GM19438 (cell line): ENCODE measurements around the gene EGR1.
A peak's percentile ranks its signal among the peaks of the same experiment; 100 is the strongest.

Experiments
- ATAC-seq: cut with Tn5 transposase; IDR thresholded peaks from one replicate; pipeline ENCODE4 v1.9.1; 2021; ENCODE audit warnings: low read depth; ENCODE audit not compliant: unreplicated experiment

Gene EGR1

GRCh38 chr5:138465261-138466124 lies at the start of gene EGR1:
EGR1 (plus strand) TSS chr5:138465479; CDS start chr5:138465762, 283 bp downstream.
- ATAC-seq, result peak; percentile 62

- ATAC-seq, result no peak
Observed at GRCh38 chr5:138418444-138418843, 46.8 kb upstream of the EGR1 start.

DNA sequence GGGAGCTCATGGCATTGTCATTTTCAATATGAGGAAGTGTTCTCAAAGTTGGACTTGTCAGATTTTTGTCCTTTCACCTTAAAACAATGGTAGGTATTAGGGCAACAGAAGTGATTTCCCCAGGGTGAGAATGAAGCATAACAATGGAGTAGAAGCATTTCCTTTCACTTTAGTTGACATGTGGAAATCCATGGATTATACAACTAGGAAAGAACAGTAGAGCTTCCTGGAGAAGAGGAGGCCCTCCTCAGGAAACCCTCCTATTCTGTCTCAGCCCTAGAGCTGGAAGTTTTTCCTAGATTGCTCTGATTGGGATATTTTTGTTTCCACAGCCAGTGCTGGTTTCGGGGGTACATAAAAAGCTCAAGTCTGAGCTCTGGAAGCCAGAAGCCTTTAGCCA lies 40.2 kb upstream of the EGR1 start:
- ATAC-seq, result no peak

DNA sequence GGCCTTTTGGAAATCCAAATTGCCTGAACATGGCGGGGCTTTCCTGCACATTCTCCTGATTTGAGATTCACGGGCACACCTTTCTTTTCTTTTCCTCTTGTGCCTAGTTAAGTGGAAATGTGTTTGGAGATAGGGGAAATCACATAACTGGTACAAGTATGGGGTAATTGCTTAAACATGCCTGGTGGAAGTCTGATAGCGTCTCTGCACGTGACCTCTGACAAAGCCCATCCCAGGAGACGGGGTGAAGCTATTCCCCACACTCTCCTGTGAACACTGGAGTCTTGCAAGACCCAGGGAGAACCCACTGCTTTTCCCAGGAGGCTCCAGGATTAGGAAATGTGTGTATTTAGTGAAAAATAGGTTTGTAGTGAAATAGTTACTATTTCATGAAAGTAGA lies 29.3 kb upstream of the EGR1 start:
- ATAC-seq, result no peak

DNA sequence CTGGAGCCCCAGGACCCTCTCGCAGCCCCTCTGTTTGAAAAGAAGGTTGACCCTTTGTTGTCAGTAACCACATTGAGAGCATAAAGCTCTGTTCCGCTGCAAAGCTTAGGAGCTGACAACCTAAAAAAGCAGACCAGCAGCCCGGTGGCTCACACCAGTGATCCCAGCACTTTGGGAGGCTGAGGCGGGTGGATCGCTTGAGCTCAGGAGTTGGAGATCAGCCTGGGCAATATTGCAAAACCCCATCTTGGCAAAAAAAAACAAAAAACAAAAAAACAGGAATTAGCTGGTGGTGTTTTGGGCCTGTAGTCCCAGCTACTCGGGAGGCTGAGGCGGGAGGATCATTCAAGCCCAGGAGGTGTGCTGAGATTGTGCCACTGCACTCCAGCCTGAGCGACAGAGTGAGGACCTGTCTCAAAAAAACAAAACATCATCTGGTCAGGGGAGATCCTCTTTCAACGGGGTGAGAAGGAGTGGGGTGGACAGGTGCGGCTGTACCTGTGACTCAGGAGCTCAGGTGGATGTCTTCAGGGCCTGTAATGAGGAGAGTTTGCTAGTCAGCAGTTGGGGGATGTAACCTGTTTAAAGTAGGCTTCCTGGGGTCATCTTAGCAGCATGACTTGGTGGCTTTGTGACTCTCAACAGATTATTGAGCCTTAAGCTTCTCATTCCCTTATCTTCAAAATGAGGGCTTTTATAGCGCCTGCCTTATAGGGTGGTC lies 27.1 kb upstream of the EGR1 start:
- no peak for ATAC-seq

DNA sequence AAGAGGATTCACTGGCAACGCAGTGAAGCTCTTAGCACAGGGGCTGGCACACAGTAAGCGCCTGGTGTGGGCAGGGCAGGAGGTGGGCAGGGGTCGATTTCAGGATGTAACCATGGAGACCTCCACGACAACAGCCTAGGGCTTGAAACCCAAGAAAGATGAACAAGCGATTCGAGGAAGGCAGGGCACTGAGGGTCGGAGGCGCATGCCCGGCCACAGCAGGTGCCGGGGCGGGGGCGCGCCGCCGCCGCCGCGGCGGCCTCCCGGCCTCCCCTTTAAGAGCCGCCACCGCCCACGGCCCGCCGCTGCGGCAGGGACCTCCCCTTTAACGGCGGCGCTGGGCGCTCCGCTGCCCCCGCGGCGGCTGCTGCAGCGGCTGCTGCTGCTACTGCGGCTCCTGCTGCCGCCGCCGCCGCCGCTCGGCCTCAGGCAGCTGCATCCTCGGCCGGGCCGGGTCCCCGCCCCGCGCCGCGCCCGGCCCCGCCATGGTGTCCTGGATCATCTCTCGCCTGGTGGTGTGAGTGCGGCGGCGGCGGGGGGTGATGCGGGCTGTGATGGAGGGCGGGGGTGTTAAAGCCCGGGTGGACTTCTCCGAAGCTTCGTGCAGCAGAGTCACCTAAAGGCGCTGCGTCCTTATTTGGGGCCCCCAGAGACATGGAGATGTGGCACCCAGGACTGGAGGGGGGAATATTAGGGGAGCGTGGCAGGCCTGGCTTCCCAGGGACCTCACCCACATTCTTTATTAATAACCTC lies 26.4 kb upstream of the EGR1 start, which contains the start of gene REEP2:
TSS of gene REEP2 (plus strand) at position 334 of the 753 bp plus-strand sequence. CDS start at position 486, 152 bp downstream.
- no peak for ATAC-seq

GRCh38 chr5:138439477-138440158 lies 25.7 kb upstream of the EGR1 start:
- ATAC-seq, result no peak

GRCh38 chr5:138440159-138441073 lies 24.9 kb upstream of the EGR1 start:
- ATAC-seq, result no peak

GRCh38 chr5:138441221-138441620 lies 24.1 kb upstream of the EGR1 start:
- no peak for ATAC-seq

GRCh38 chr5:138444078-138444773 lies 21.1 kb upstream of the EGR1 start:
- no peak for ATAC-seq

DNA sequence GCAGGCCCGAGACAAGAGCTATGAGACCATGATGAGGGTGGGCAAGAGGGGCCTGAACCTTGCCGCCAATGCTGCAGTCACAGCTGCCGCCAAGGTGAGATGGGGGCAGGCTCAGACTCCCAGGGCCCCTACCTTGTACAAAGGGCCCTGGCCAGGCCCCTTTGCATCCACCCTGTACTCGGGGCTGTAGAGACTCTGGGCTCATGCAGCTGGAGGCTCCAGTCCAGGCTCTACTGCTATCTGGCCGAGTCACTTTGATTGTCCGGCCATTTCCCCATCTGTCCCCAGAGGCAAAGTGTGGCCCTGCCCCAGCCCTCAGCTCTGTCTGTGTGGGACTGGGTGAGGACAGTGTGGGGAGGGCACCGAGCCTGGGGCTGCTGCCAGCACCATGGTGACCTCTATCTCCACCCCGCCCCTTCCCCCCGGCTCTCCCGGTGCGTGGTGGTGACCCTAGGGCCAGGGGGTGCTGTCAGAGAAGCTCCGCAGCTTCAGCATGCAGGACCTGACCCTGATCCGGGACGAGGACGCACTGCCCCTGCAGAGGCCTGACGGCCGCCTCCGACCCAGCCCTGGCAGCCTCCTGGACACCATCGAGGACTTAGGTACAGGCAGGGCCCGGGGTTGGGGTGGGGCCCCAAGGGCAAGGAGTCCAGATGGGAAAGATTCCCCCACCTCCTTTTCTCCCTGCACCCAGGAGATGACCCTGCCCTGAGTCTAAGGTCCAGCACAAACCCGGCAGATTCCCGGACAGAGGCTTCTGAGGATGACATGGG lies 20.3 kb upstream of the EGR1 start:
- no peak for ATAC-seq

DNA sequence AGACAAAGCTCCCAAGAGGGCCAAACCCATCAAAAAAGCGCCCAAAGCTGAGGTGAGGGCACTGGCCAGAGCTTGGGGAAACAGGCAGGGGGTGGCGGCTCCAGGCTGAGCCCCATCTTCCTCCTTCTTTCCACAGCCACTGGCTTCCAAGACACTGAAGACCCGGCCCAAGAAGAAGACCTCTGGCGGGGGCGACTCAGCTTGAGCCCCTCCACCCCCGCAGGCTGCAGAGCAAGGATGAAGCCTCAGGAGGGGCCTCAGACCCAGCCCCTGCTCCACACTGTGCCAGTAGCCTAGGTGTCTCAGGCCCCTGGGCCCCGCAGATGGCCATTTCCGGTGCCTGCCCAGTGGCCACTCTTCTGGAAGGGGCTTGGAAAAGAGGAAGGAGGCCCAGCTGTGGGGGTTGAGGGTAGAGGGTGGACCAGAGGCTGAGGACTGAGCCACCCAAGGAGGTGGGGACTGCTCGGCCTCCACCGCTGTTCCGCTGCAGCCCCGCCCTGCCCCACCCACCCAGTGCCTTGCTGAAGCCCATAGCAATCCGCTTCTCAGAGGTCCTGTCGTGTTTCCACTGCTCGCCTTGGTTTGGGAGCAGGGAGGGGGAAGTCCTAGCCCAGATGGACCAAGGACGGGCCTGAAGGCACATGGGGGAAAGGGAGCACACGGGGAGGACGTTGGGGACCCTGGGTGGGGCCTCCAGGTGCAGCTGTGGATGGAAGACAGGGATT lies 19.6 kb upstream of the EGR1 start:
- no peak for ATAC-seq

DNA sequence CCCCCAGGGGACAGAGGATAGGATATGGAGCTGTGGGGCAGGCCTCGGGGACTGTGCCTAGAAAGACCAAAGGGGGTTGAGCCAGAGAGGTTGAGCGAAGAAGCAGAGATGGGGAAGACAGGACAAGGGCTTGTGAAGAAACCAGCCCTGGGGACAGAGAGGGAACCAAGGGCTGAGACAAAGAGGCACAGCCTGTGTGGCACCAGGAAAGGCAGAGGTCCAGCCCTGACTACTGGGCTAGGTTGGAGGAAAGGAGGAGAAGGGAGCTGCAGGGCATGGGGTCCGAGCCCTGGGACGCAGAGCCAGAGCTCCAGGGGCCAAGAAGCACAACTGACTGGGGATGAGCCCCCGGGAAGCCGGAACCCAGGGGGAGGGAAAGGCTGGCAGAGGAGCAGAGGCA lies 17.2 kb upstream of the EGR1 start:
- ATAC-seq, result no peak

DNA sequence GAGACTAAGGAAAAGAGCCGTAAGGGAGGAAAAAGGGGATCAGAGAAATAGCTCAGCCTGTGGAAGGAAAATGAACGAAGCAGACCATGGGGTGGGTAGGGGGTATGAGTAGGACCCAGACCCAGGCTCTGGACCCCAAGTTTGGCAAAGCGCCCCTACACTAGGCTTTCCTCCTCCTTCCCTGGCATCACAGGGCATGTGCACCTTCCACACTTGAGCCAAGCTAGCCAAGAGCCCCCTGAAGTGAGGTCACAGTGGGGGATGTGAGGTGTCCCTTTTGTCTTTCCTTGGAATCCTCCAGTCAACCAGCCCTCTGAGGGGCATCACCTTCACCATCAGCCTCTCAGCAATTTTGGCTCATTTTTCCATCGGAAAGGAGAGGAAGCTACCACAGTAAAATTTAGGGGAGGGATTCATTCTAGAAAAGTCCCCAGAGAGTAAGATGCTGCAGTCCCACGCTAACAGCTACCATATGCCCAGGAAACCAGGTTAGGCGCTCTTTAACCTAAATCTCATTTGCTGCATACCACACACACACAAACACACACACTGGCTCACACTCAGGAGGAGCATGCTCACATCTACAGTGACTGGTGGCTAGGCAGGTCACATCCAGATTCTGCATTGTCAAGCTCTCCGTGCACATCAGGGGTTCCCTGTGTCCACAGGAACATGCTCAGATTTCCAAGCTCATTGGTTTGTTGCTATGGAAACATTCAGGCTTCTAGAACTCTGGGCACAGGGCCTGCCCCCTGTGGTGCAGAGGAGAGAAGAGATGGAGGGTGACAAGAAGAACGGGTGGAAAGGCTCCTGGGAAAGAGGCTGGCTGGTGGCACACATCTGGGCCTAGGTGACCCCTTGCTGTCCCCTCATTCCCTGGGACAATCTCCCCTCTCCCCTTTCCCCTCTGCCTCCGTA lies 16.5 kb upstream of the EGR1 start:
- no peak for ATAC-seq

GRCh38 chr5:138449501-138450239 lies 15.6 kb upstream of the EGR1 start:
- peak; percentile 82 for ATAC-seq

GRCh38 chr5:138450971-138451370 lies 14.3 kb upstream of the EGR1 start:
- ATAC-seq, result no peak
